Measurements from ENCODE around the gene ZNF771. TPM values are rescaled to one million over a fixed set of nuclear protein-coding genes. Genes with fewer than 3 reads are reported as not detected.
"Not testable (repeated sequence)": the region's sequence is repeated elsewhere in the genome, so short reads cannot be mapped to it uniquely, and the experiment has no call there.

ZNF771 gene
- total RNA-seq, 1 donor from 2014 or later, result 33.6 TPM

DNA sequence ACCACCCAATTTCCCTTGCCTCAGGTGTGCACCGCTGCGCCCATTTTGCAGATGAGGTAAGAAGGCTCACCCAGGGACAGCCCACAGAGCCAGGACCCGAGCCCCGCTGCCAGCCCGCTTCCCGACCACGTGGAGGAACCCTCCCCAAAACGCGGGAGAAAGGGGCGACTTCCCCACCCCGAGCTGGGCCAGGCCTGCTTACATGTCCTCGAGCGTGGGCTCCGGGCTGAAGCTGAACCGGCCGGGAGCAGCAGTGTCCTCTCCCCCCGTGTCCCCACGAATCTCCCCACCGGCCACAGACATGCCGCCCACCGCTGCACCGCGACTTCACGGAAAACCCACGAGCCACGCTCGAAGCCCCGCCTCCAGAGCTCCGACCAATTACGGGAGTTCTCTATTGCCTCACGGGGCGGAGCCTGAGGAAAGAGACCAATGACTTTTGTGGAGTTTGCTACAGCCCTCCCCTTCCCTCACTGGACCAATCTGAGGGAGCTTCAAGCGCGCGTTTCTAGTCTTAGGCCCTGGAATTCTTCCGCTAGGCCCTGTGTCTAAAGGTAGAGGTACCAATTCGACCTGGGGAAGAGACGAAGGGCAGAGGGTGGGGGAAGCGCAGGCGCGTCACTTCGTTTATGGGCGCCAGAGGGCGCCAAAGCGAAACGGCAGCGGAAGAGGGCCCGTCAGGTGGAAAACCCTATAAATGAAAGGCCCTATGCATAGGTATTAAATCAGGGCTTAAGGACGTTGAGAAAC is 22.4 kb downstream of the ZNF771 start, which contains the start of gene DCTPP1:
Gene DCTPP1, minus strand, starts transcription at position 353 of the 750 bp plus-strand sequence. Its CDS starts 50 bp downstream, at position 303.
- DNase-seq (ENCODE audit: low read depth), result peak; percentile 99

GRCh38 chr16:30430428-30430970 is 23.1 kb downstream of the ZNF771 start:
- DNase-seq (ENCODE audit: low read depth), result no peak

DNA sequence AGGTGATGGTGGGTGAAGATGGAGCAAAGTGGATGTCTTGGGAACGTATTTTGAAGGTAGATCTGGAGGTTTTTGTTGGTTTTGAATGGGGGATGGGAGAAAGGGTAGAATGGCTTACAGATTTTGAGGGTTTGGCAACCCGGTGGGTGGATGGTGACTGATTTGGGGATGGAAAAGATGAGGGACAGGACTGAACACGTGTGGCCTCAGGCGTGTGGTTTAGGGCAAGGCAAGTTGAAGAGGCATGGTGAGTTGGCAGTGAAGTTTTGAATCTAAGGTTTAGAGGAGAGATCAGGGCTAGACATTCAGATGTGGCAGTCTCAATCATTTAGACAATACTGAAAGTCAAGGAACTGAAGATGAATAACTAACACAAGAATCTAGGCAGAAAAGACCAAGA is 27.4 kb downstream of the ZNF771 start:
- no peak for DNase-seq (ENCODE audit: low read depth)

DNA sequence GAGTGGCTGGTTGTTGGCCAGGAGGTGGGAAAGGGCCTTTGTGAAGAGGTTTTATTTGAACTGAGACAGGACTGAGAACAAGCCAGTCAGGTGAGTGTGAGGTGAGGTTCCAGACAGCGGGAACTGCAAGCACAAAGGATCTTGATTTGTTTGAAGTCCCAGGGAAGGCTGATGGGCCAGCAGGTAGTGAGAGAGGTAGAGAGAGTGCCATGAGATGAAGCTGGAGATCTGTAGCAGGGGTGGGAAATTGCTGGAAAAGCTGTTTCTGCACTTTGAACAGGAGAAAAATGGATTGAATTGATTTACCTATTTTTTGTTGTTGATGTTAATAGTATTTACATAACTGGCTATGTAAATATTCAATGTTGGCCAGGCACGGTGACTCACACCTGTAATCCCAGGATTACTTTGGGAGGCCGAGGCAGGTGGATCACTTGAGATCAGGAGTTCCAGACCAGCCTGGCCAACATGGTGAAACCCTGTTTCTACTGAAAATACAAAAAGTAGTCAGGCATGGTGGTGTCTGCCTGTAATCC is 30.2 kb downstream of the ZNF771 start:
- no peak for DNase-seq (ENCODE audit: low read depth)

- no peak for DNase-seq (ENCODE audit: low read depth)
These were observed 31.4 kb downstream of the ZNF771 start for GRCh38 chr16:30438835-30439234.

GRCh38 chr16:30439720-30440348 is 32.4 kb downstream of the ZNF771 start:
- no peak for DNase-seq (ENCODE audit: low read depth)

DNA sequence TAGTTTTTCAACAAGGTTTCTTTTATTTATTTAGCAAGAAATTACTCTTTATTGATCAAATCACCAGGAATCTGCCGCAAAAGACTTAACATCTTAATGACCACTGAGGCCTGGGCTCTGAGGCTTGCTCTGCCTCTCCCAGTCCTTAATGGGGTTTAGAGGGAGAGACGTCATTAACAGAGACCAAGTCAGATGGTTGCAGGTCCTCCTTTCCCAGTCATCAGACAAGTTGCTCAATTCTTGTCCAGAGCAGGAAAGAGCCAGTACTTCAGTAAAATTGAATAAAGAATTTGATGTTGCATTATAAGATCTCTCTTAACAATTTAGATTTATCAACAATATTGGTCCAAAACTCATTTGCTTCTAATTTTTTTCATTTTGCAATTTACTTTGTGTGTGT is 36.2 kb downstream of the ZNF771 start:
- no peak for DNase-seq (ENCODE audit: low read depth)

DNA sequence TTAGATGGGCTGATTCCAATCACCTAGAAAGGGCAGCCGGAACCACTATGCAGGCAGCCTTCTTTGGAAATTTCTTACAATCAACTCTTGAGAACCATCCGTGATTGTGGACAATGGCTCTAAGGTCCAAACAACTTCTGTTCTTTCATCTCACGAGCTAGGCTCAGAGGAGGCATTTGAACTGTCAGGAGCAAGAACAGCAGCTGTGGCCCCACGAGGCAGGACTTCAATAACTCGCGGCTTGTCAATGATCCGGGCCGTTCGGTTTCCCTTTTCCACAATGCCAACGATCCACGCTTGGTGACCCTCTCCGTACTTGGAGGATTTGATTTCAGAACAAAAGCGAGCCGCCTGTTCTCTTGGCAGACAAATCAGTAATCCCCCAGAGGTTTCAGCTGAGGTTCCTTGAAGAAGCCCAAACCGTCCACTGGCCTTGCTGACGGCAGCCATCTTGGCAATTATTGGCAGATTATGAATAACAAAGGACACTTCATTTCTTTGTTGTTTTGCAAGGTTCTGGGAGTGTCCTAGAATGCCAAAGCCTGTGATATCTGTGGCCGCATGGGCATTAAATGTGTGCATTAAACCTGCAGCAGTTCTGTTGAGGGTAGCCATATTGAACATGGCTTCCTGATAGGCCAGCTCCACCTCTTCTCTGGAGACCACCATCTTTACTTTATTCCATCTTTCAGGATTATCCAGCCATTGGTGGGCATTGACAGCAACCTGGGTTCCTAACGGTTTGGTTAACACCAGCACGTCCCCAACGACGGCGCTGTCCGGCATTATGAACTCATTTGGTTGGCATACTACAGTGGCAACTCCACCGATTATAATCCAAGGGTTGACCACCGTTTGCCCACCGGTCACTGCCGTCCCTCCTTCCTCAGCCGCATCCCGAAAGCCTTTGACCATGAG is 37.1 kb downstream of the ZNF771 start:
- DNase-seq (ENCODE audit: low read depth), result no peak

- no peak for DNase-seq (ENCODE audit: low read depth)
These were observed 37.7 kb downstream of the ZNF771 start for GRCh38 chr16:30445149-30445407.

DNA sequence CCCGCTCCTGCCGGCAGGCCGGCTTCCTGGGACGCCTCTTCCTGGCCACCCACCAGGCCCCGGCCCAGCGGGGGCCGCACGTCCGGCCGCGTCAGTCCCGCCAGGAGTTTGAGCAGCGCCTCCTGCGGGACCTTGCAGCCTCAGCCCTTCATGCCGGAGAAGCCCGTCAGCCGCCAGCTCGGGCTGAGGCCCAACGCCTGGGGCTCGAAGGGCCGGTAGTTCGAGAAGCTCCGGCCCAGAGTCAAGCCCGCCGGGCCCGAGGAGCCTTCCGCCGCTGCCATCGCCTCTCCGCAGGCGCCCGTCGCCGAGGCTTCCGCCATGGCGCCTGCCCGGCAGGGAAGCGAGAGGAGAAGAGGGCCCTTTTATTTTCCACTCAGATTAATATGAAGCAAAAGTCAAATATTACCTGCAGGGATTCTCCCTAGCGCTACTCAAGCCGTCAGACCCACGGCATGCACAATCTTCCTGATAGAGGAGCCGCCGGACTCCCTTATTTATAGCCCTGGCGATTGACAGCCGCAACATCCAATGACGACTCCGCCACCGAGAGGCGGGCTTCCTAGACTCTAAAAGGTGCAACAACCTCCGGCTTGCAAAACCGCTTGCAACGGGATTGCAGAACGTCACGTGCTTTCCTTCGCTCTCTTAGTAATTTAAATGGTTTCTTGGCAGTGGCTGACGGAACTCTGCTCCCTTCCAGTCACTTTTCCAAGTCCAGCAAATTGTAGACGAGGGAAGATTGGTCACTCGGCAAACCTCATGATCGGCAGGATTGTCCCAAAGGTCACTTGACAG is 38.2 kb downstream of the ZNF771 start, which contains the start of gene SEPHS2:
Gene SEPHS2, minus strand, starts transcription at position 467 of the 795 bp plus-strand sequence. Its CDS starts 147 bp downstream, at position 320.
- DNase-seq (ENCODE audit: low read depth), result peak; percentile 98

DNA sequence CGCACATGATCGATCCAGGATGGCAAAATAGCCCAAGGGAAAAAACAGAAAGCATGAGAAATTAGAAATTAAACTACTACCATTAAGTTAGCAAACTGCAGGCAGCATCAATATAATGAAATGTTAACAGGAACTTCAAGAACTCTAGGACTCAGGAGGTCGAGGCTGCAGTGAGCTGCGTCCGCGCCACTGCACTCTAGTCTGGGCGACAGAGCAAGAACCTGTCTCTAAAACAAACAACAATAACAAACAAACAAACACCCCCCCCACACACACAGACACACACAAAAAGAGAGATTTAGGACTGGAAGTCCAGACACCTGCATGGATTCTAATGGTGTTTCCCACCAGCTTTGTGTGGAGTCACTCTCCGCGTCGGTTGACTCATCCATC is 38.8 kb downstream of the ZNF771 start:
- no peak for DNase-seq (ENCODE audit: low read depth)

GRCh38 chr16:30447512-30448226 is 40.3 kb downstream of the ZNF771 start:
- DNase-seq (ENCODE audit: low read depth), result no peak

DNA sequence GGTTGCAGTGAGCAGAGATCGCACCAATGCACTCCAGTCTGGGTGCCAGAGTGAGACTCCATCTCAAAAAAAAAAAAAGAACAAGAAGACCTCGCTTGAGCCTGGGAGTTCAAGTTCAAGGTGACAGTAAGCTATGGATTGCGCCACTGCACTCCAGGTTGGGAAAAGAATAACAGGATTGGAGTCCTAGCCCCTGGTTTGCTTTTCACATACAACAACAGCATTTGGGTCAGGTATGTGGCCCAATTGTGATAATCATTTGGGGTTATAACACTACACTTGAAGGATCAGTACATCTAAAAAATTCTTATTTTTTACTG is 41.7 kb downstream of the ZNF771 start:
- DNase-seq (ENCODE audit: low read depth), result no peak

GRCh38 chr16:30452709-30453580 is 45.5 kb downstream of the ZNF771 start:
- DNase-seq (ENCODE audit: low read depth), result not testable (repeated sequence)

DNA sequence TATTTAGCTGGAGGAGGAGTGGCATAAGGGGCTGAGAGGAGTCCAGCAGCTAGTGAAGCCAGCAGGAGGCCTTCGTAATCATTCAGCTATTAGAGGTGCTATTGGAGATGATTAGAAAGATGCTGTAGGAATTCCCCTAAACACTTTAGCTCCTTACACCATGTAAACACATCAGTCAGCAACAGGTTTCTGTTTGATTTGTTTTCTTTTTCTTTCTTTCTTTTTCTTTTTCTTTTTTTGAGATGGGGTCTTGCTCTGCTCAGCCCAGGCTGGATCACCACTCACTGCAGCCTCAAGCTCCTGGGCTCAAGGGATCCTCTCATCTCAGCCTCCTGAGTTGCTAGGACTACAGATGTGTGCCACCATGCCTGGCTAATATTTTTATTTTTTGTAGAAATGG is 48.9 kb downstream of the ZNF771 start:
- DNase-seq (ENCODE audit: low read depth), result no peak

DNA sequence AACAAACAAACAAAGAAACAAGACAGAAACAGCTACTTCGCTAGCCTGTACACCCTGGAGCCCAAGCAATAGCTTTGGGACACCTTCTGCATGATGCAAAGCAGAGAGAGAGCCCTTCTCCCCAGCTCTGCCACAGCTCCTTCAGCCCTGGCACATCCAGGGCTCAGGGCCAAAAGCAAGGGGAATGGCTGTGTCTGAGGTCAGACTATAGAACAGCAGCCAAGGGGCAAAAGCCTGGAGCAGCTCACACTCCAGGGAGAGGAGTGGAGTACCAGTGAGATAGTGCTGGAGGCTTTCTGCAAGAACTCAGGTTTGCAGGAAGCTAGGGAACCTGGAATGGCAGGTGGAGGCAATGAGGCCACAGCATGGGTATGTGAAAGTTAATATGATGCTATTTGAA is 49.9 kb downstream of the ZNF771 start:
- no peak for DNase-seq (ENCODE audit: low read depth)

DNA sequence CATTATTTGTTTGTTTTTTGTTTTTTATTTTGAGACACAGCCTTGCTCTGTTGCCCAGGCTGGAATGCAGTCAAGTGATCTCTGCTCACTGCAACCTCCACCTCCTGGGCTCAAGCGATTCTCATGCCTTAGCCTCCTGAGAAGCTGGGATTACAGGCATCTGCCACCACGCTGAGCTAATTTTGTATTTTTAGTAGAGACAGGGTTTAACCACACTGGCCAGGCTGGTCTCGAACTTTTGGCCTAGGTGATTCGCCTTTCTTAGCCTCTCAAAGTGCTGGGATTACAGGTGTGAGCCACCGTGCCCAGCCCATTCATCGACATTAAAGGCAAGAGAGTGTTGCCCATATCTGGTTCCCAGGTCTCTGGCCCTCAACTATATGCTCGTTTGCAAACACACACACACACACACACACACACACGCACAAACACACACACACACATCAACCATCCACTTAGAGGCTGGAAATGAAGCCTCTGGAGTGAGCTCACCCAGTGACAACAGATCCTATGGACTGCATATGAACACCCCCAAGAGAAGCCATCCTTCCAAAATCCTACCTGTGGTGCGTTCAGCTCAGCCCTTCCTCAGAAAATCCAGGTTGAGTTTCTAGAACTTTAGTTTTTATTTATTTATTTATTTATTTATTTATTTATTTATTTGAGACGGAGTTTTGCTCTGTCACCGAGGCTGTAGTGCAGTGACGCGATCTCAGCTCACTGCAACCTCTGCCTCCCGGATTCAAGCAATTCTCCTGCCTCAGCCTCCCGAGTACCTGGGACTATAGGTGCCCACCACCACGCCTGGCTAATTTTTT is 50.5 kb downstream of the ZNF771 start:
- DNase-seq (ENCODE audit: low read depth), result no peak

Measured in myocyte (in vitro differentiated cells).